Motor neuron (in vitro differentiated cells): Measurements from ENCODE around the gene SEMA3E. TPM values are rescaled to one million over a fixed set of nuclear protein-coding genes. Genes with fewer than 3 reads are reported as not detected.

Experiments used
- ATAC-seq, 8 experiments: fragments of 200-7000 bp; cut with Tn5 transposase; replicated peaks in 6 of 8; 2 replicates each; pipeline ENCODE4 v1.8.0; 2021; ENCODE audit warnings: mild to moderate bottlenecking in 8 of 8, moderate library complexity in 8 of 8
- H3K27ac ChIP-seq, 2 donors: fragments of 250-450 bp; sonication (Bioruptor Pico); 2 replicates each; pipeline ENCODE4 v1.9.0; 2021; ENCODE audit warnings: antibody characterized with exemption in 2 of 2, mild to moderate bottlenecking in 2 of 2, moderate library complexity in 1 of 2
- H3K4me1 ChIP-seq, 2 donors: fragments of 250-450 bp; sonication (Bioruptor Pico); replicated peaks in 1 of 2; 2 replicates each; pipeline ENCODE4 v1.6.1; 2021; ENCODE audit warnings: antibody characterized with exemption in 2 of 2, mild to moderate bottlenecking in 2 of 2, moderate library complexity in 1 of 2
- H3K4me3 ChIP-seq, 5 donors: fragments of 250-450 bp; sonication (Bioruptor Pico); 2 replicates each; pipeline ENCODE4 v1.9.0; 2021; ENCODE audit warnings: antibody characterized with exemption in 5 of 5, mild to moderate bottlenecking in 5 of 5, moderate library complexity in 4 of 5
- WGBS, 10 experiments: fragments of 450-650 bp; shearing (Covaris generic); methylation state at CpG; one replicate each; pipeline ENCODE4 v1.0.0; 2022; 5-methylcytosine and 5-hydroxymethylcytosine counted together
- in situ Hi-C, 9 experiments: fragments of 400-800 bp; cut with MboI; loops; one replicate each; pipeline ENCODE4 v1.15.0; 2021; ENCODE audit warnings: low sequenced_read_pairs in 9 of 9, low pct_unique_long_range_greater_than_20kb in 2 of 9; ENCODE audit not compliant: unreplicated experiment in 9 of 9
- total RNA-seq, 8 experiments: library from RNA; unstranded; fragments of 300-600 nt; gene quantifications; 2 replicates each; pipeline versions ENCODE4 v1.2.3 to v1.2.4, GENCODE V29; 2022

Gene SEMA3E
- total RNA-seq, 8 experiments from 2014 or later = 1.2 to 14.1 (median 7.0) TPM

DNA sequence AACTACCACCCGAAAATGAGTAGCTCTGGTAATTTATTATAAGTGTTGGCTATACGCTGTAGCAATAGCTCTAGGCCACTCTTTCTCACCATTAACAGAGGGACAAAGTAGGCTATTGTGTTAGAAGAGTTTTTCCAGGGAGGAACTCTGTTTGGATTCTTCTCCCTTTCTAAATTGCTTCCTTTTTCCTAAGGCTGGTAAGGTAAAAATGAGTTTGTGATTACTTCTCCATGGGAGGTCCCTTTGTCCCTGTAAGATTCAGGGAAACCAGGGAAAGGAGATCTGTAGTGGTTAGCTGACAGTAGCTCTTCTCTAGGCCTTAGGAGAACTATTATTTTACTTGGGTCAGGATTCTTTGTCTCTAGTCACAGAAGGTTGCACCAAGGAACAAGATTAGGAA, 23.2 kb upstream of the SEMA3E start:
- Histone ChIP-seq H3K4me3 (no peak overlapping the region), H3K27ac (no peak overlapping the region), H3K4me1 (no peaks in the 10 kb centered on the region)
- no peak for ATAC-seq
- 39 to 100% (median 77%) methylated on average over 2 of the region's 2 CpGs; no CpG with 5 or more reads in 1 of the 10 experiments for WGBS, 10 experiments
- in situ Hi-C loops = loop anchor here in 5 of 9 experiments (25.0 kb wide), 1 partner anchor 260 kb away; no protein-coding TSS in a partner anchor

- in situ Hi-C loops = loop anchor here in 6 of 9 experiments (5.0 to 25.0 kb wide), 2 partner anchors 251 to 256 kb away; no protein-coding TSS in a partner anchor
- Histone ChIP-seq H3K4me1 (no peaks in the 10 kb centered on the region), H3K27ac (no peak overlapping the region), H3K4me3 (no peak overlapping the region)
- ATAC-seq = no peak
- 20 to 100% (median 100%) methylated on average over 1 to 4 of the region's 4 CpGs; no CpG with 5 or more reads in 4 of the 10 experiments for WGBS, 10 experiments
Observed at GRCh38 chr7:83663131-83663530, 14.2 kb upstream of the SEMA3E start.

GRCh38 chr7:83658126-83658525, 9.2 kb upstream of the SEMA3E start:
- 10 to 71% (median 32%) methylated on average over 1 to 2 of the region's 2 CpGs; no CpG with 5 or more reads in 2 of the 10 experiments for WGBS, 10 experiments
- no peak for ATAC-seq
- in situ Hi-C loops = loop anchor here in 5 of 9 experiments (25.0 kb wide), 1 partner anchor 246 kb away; no protein-coding TSS in a partner anchor

GRCh38 chr7:83655951-83656556, 7.1 kb upstream of the SEMA3E start:
- Histone ChIP-seq H3K27ac (no peak overlapping the region), H3K4me1 (no peaks in the 10 kb centered on the region), H3K4me3 (no peak overlapping the region)
- in situ Hi-C loops = loop anchor here in 5 of 9 experiments (25.0 kb wide), 1 partner anchor 244 kb away; no protein-coding TSS in a partner anchor
- peak in 5 of 8 experiments; percentile 43 to 63 (median 62) for ATAC-seq
- 0 to 60% (median 29%) methylated on average over 1 to 2 of the region's 2 CpGs; no CpG with 5 or more reads in 1 of the 10 experiments for WGBS, 10 experiments

More at GRCh38 chr7:83658126-83658525, 9.2 kb upstream of the SEMA3E start:
- H3K4me1 ChIP-seq = no peaks in the 10 kb centered on the region
- H3K4me3 ChIP-seq = no peak overlapping the region
- H3K27ac ChIP-seq = no peak overlapping the region

GRCh38 chr7:83652481-83652880, 3.5 kb upstream of the SEMA3E start:
- Histone ChIP-seq H3K27ac (no peak overlapping the region), H3K4me1 (peaks cover 3 to 5% of the 10 kb centered on the region in 2 donors), H3K4me3 (no peak overlapping the region)
- 83 to 100% (median 100%) methylated on average over 1 of the region's 1 CpG; no CpG with 5 or more reads in 3 of the 10 experiments for WGBS, 10 experiments
- in situ Hi-C loops = loop anchor here in 5 of 9 experiments (25.0 kb wide), 1 partner anchor 240 kb away; no protein-coding TSS in a partner anchor
- ATAC-seq = no peak

GRCh38 chr7:83649701-83650100, 762 bp upstream of the SEMA3E start:
- H3K4me3 ChIP-seq = no peak overlapping the region
- H3K27ac ChIP-seq = no peak overlapping the region
- in situ Hi-C loops = loop anchor here in 6 of 9 experiments (25.0 kb wide), 1 partner anchor 237 kb away; no protein-coding TSS in a partner anchor
- peaks cover 3 to 18% of the 10 kb centered on the region in 2 donors for H3K4me1 ChIP-seq
- no peak for ATAC-seq

- Histone ChIP-seq H3K4me3 (peak overlapping the region in 2 of 5 donors; percentile 37 to 44), H3K4me1 (peaks cover 3 to 34% of the 10 kb centered on the region in 2 donors), H3K27ac (no peak overlapping the region)
- ATAC-seq = no peak
- in situ Hi-C loops = loop anchor here in 1 of 9 experiments (25.0 kb wide), 1 partner anchor 234 kb away; no protein-coding TSS in a partner anchor
- 50 to 100% (median 95%) methylated on average over 1 to 3 of the region's 3 CpGs; no CpG with 5 or more reads in 1 of the 10 experiments for WGBS, 10 experiments
Observed at GRCh38 chr7:83646027-83646426, 2.9 kb downstream of the SEMA3E start.

DNA sequence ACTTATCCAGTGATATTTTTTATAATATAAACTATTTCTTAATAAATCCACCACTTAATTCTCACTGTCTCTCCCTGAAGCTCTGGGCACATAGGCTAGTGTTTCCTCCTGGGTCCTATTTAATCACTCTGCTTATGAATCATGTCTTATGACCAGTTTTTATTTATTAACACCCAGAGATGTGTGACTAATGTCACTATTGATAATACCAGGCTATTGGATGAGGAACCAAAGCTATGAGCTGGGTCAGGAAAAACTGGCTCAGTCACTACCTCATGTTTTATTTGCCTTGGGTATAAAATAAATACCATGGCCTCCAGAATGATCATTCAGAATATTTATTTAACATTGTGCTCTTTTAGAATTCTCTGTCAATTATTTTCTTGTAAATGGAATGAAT, 5.2 kb downstream of the SEMA3E start:
- H3K4me3 ChIP-seq = no peak overlapping the region
- in situ Hi-C loops = loop anchor here in 1 of 9 experiments (25.0 kb wide), 1 partner anchor 231 kb away; no protein-coding TSS in a partner anchor
- no peak overlapping the region for H3K27ac ChIP-seq
- ATAC-seq = peak in 5 of 8 experiments; percentile 74 to 82 (median 77)
- peaks cover 3 to 38% of the 10 kb centered on the region in 2 donors for H3K4me1 ChIP-seq

GRCh38 chr7:83643012-83643411, 5.9 kb downstream of the SEMA3E start:
- Histone ChIP-seq H3K4me1 (peaks cover 3 to 38% of the 10 kb centered on the region in 2 donors), H3K4me3 (no peak overlapping the region), H3K27ac (no peak overlapping the region)
- in situ Hi-C loops = loop anchor here in 1 of 9 experiments (25.0 kb wide), 1 partner anchor 231 kb away; no protein-coding TSS in a partner anchor
- ATAC-seq = peak in 5 of 8 experiments; percentile 54 to 84 (median 66)

DNA sequence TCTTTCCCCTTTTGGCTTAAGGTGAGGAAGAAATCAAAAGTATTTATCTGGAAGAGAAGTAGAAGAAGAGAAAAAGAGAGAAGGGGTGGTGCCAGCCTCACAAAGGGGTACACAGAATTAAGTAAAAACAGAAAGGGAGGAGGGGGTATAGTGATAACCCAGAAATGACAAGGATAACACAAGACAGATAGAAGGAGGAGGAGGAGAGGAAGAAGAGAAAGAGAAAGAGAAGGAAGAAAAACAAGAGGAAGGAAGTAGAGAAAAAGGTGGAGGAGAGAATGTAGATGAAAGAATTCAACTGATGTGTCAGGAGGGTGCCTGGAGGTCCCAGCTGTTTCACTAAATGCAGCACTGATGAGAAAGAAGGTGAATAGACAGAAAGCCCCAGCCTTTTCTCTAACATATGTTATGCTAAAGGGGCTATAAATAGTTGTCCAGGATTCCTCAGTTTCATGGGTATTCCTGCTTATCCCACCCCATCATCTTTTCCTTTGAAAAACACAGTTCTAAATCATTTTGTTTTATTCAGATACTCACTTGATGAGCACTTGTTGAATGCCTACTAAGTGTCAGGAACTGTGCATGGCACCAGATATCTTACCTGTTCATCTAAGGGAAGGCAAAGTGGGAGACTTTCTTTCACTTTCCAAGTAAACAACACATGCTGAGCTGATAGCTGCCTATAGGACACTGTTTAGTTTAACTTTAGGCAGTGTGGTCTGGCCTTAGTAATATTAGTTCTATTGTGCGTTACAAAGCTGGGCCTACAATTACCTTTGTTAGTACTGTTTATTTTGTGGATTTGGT, 8.0 kb downstream of the SEMA3E start:
- peak in 5 of 8 experiments; percentile 33 to 74 (median 38) for ATAC-seq
- Histone ChIP-seq H3K4me1 (peaks cover 0 to 25% of the 10 kb centered on the region in 2 donors), H3K27ac (no peak overlapping the region), H3K4me3 (no peak overlapping the region)
- in situ Hi-C loops = loop anchor here in 1 of 9 experiments (25.0 kb wide), 1 partner anchor 229 kb away; no protein-coding TSS in a partner anchor
- WGBS, 10 experiments = 50 to 100% (median 93%) methylated on average over 1 of the region's 1 CpG; no CpG with 5 or more reads in 4 of the 10 experiments

GRCh38 chr7:83640240-83640639, 8.7 kb downstream of the SEMA3E start:
- 80 to 100% (median 86%) methylated on average over 1 of the region's 1 CpG; no CpG with 5 or more reads in 3 of the 10 experiments for WGBS, 10 experiments
- in situ Hi-C loops = loop anchor here in 1 of 9 experiments (25.0 kb wide), 1 partner anchor 228 kb away; no protein-coding TSS in a partner anchor
- no peak for ATAC-seq

GRCh38 chr7:83633516-83633915, 15.4 kb downstream of the SEMA3E start:
- H3K4me1 ChIP-seq = no peaks in the 10 kb centered on the region
- ATAC-seq = no peak
- H3K27ac ChIP-seq = no peak overlapping the region
- in situ Hi-C loops = loop anchor here in 1 of 9 experiments (25.0 kb wide), 1 partner anchor 221 kb away; no protein-coding TSS in a partner anchor
- 29 to 100% (median 95%) methylated on average over 1 to 2 of the region's 2 CpGs for WGBS, 10 experiments
- H3K4me3 ChIP-seq = no peak overlapping the region

More at GRCh38 chr7:83640240-83640639, 8.7 kb downstream of the SEMA3E start:
- Histone ChIP-seq H3K4me3 (no peak overlapping the region), H3K27ac (no peak overlapping the region), H3K4me1 (peaks cover 0 to 23% of the 10 kb centered on the region in 2 donors)
